ENCODE results near the gene HLCS. TPM values are rescaled to one million over a fixed set of nuclear protein-coding genes. Genes with fewer than 3 reads are reported as not detected.

Gene HLCS
- total RNA-seq, 1 experiment from 2014 or later = 12.7 TPM

- H3K4me1 Mint-ChIP-seq = peaks cover 5 to 6% of the 10 kb centered on the region in 2 experiments
- no peak overlapping the region for H3K4ac ChIP-seq (ENCODE audit: low read depth, low read length)
- no peak overlapping the region for H4K91ac ChIP-seq (ENCODE audit: insufficient read length, low read depth, low read length)
- DNase-seq = no peak
- H2BK120ac ChIP-seq (ENCODE audit: low read depth, low read length, poor library complexity, severe bottlenecking) = no peak overlapping the region
- H2BK5ac ChIP-seq (ENCODE audit: insufficient read length, low read length) = no peak overlapping the region
- H3K27ac ChIP-seq (ENCODE audit: insufficient read length, low read depth, low read length) = no peak overlapping the region
- H4K5ac ChIP-seq (ENCODE audit: insufficient read length, low read depth, low read length) = no peak overlapping the region
- H4K8ac ChIP-seq (replicated peaks; ENCODE audit: insufficient read length, low read depth, low read length) = no peak overlapping the region
- no peaks in the 10 kb centered on the region for H3K79me2 ChIP-seq (ENCODE audit: insufficient read depth, low read length)
- H3K9ac ChIP-seq (ENCODE audit: extremely low read depth, insufficient read length, low read length) = no peak overlapping the region
- no peak overlapping the region for H3K23ac ChIP-seq (ENCODE audit: insufficient read length, low read depth, low read length)
- no peak overlapping the region for H3K14ac ChIP-seq (ENCODE audit: insufficient read depth, low read length)
- no peaks in the 10 kb centered on the region for H3K9me3 ChIP-seq (ENCODE audit: control insufficient read depth, low read depth, low read length)
- no peak overlapping the region for H2BK20ac ChIP-seq (ENCODE audit: low read depth, low read length, poor library complexity, severe bottlenecking)
- no peak overlapping the region for H3T11ph ChIP-seq (ENCODE audit: low read length)
- H3K23me2 ChIP-seq (ENCODE audit: insufficient read length, low read depth, low read length, poor library complexity, severe bottlenecking) = no peaks in the 10 kb centered on the region
- H3K79me1 ChIP-seq (ENCODE audit: insufficient read depth, low read depth, low read length, poor library complexity, severe bottlenecking) = no peaks in the 10 kb centered on the region
- no peak overlapping the region for H2AFZ ChIP-seq (ENCODE audit: low read length)
- H3K4me2 ChIP-seq (ENCODE audit: insufficient read depth, insufficient read length, low read length) = no peak overlapping the region
- H4K20me1 ChIP-seq (ENCODE audit: control insufficient read depth, insufficient read depth, insufficient read length) = no peaks in the 10 kb centered on the region
- H3K27me3 Mint-ChIP-seq (ENCODE audit: low read depth) = no peaks in the 10 kb centered on the region
- H3K4me3 Mint-ChIP-seq = no peak overlapping the region
- no peak overlapping the region for H2BK15ac ChIP-seq (ENCODE audit: low read depth, low read length)
- H3K18ac ChIP-seq (ENCODE audit: insufficient read length, low read depth, low read length) = no peak overlapping the region
- H3K56ac ChIP-seq (ENCODE audit: insufficient read length, low read depth, low read length) = no peak overlapping the region
- no peaks in the 10 kb centered on the region for H3K4me1 ChIP-seq (ENCODE audit: insufficient read depth, low read length)
- no peak overlapping the region for H3K27ac Mint-ChIP-seq
- no peak overlapping the region for H2BK12ac ChIP-seq (ENCODE audit: insufficient read length, low read depth, low read length)
- no peaks in the 10 kb centered on the region for H3K27me3 ChIP-seq (ENCODE audit: insufficient read depth, low read length)
- H2AK5ac ChIP-seq (ENCODE audit: insufficient read length, low read length) = no peak overlapping the region
- peaks cover 0 to 2% (median 0%) of the 10 kb centered on the region in 3 experiments; a peak in 1 of 7 replicates for H3K36me3 Mint-ChIP-seq (ENCODE audit: insufficient read depth in 1 of 3, low read depth in 3 of 3)
- no peak for TF ChIP-seq CTCF (conservative IDR thresholded peaks at IDR 0.05)
- no peaks in the 10 kb centered on the region for H3K9me3 Mint-ChIP-seq
- no CpG with 5 or more reads among the region's 11 CpGs for WGBS (ENCODE audit: extremely low coverage, insufficient read length, low lambda C conversion rate)
These were observed 204.8 kb downstream of the HLCS start for GRCh38 chr21:36761685-36762084.

Measured in H9 (cell line).